Stimulated activated CD4-positive, alpha-beta T cell treated with anti-CD3 and anti-CD28 coated beads, Interleukin-2, amount 100 ng/mL, for 24 hours (primary cell): ENCODE data around the gene DAPK3.
"Not testable (repeated sequence)": the region's sequence is repeated elsewhere in the genome, so short reads cannot be mapped to it uniquely, and the experiment has no call there.

Source experiments
- DNase-seq, 2 donors: peaks; one replicate each; pipeline ENCODE4 v3.0.0-alpha.2; 2020

Gene DAPK3

GRCh38 chr19:4000798-4001197 is 29.9 kb upstream of the DAPK3 start:
- not testable (repeated sequence) for DNase-seq

GRCh38 chr19:3998667-3999412 is 27.9 kb upstream of the DAPK3 start:
- not testable (repeated sequence) for DNase-seq

- no peak for DNase-seq
Measured at GRCh38 chr19:3995607-3996006, 24.7 kb upstream of the DAPK3 start.

GRCh38 chr19:3990815-3991117 is 19.9 kb upstream of the DAPK3 start:
- DNase-seq = no peak

- peak; percentile 90 for DNase-seq
Measured at GRCh38 chr19:3987619-3988371, 16.9 kb upstream of the DAPK3 start.

- peak; percentile 63 for DNase-seq
Measured at GRCh38 chr19:3986260-3987041, 15.6 kb upstream of the DAPK3 start.

- DNase-seq = no peak
Measured at GRCh38 chr19:3985643-3986259, 14.9 kb upstream of the DAPK3 start.

GRCh38 chr19:3984908-3985642 is 14.2 kb upstream of the DAPK3 start, which contains the start of gene EEF2:
EEF2 (minus strand) TSS chr19:3985463; CDS start chr19:3985380, 83 bp downstream.
- peak; percentile 90 to 92 for DNase-seq

GRCh38 chr19:3984584-3984907 is 13.6 kb upstream of the DAPK3 start:
- peak; percentile 27 to 41 for DNase-seq

- peak; percentile 53 to 54 for DNase-seq
Measured at GRCh38 chr19:3983936-3984583, 13.2 kb upstream of the DAPK3 start.

GRCh38 chr19:3983542-3983914 is 12.6 kb upstream of the DAPK3 start:
- DNase-seq = no peak

- peak; percentile 34 to 35 for DNase-seq
Measured at GRCh38 chr19:3982701-3983541, 12.0 kb upstream of the DAPK3 start.

GRCh38 chr19:3981736-3982681 is 11.1 kb upstream of the DAPK3 start:
- DNase-seq = peak in 1 of 2 donors; percentile 25

- DNase-seq = no peak
Measured at GRCh38 chr19:3981373-3981735, 10.5 kb upstream of the DAPK3 start.

GRCh38 chr19:3980353-3981251 is 9.7 kb upstream of the DAPK3 start:
- DNase-seq = no peak

- peak in 1 of 2 donors; percentile 27 for DNase-seq
Measured at GRCh38 chr19:3979674-3980352, 8.9 kb upstream of the DAPK3 start.

- DNase-seq = peak in 1 of 2 donors; percentile 24
Measured at GRCh38 chr19:3979289-3979673, 8.4 kb upstream of the DAPK3 start.

- no peak for DNase-seq
Measured at GRCh38 chr19:3978145-3978544, 7.2 kb upstream of the DAPK3 start.
